K562 (cell line): ENCODE data around the gene TEX54. TPM values are rescaled to one million over a fixed set of nuclear protein-coding genes. Genes with fewer than 3 reads are reported as not detected.
A peak's percentile ranks its signal among the peaks of the same experiment; 100 is the strongest.

Source experiments
- ETS2 ChIP-seq: IDR thresholded peaks from 2 replicates; pipeline ENCODE4 v1.6.1; 2016; ENCODE audit warnings: borderline replicate concordance, missing genetic modification characterization, mild to moderate bottlenecking, moderate library complexity, missing compliant biosample characterization; ENCODE audit not compliant: poor library complexity, severe bottlenecking
- HNRNPH1 ChIP-seq: fragments of 200-400 bp; formaldehyde crosslinking; optimal IDR thresholded peaks from 2 replicates; pipeline ENCODE3; 2017; ENCODE audit warnings: low read depth, mild to moderate bottlenecking, low read length, moderate library complexity
- NEUROD1 ChIP-seq: fragments of 150-350 bp; IDR thresholded peaks from 2 replicates; pipeline ENCODE4 v1.6.1; 2014; ENCODE audit warnings: borderline replicate concordance, low read length, low read depth; ENCODE audit not compliant: partially characterized antibody
- POLR2H ChIP-seq: IDR thresholded peaks from 2 replicates; pipeline ENCODE4 v1.6.1; 2016; ENCODE audit warnings: missing genetic modification characterization, low read depth, mild to moderate bottlenecking, control low read depth, missing compliant biosample characterization, moderate library complexity
- TBL1XR1 ChIP-seq, 2 experiments: IDR thresholded peaks; 2 replicates each; pipeline ENCODE4 v1.6.1; 2012; ENCODE audit warnings: improper control_type of control experiment in 2 of 2, low read length in 2 of 2, mild to moderate bottlenecking in 1 of 2
- ZNF133 ChIP-seq: fragments of 250-450 bp; sonication (Bioruptor Pico); IDR thresholded peaks from 2 replicates; pipeline ENCODE4 v1.4.0; 2020; ENCODE audit warnings: mild to moderate bottlenecking
- ZNF263 ChIP-seq: sonication (generic); formaldehyde crosslinking; IDR thresholded peaks from 2 replicates; pipeline ENCODE4 v1.8.0; 2022; ENCODE audit warnings: mild to moderate bottlenecking, missing genetic modification reagents, borderline replicate concordance
- ZNF311 ChIP-seq: fragments of 250-450 bp; sonication (Bioruptor Pico); IDR thresholded peaks from 2 replicates; pipeline ENCODE4 v1.4.0; 2020; ENCODE audit warnings: mild to moderate bottlenecking, moderate library complexity
- ZNF778 ChIP-seq: fragments of 450-650 bp; formaldehyde crosslinking; IDR thresholded peaks from 2 replicates; pipeline ENCODE4 v1.4.0; 2020; ENCODE audit warnings: mild to moderate bottlenecking, moderate library complexity
- polyA plus RNA-seq, 8 experiments: library from polyadenylated mRNA; depleted of rRNA in 4 of 8; stranded (reverse) in 5 of 8; unstranded in 3 of 8; fragments of >200 nt; fragmentation: Nextera tagmentation in 2 of 8; fragmentation: Illumina TruSeq in 1 of 8; extraction: Ambion mirVana in 2 of 8; extraction: Trizol in 1 of 8; gene quantifications; 2 replicates each; pipeline versions ENCODE4 v1.2.1 to v1.2.3, GENCODE V29; 2011 to 2014; ENCODE audit warnings: inconsistent platforms in 1 of 8, missing spikeins in 1 of 8
- total RNA-seq, 7 experiments: library from RNA; depleted of rRNA in 6 of 7; stranded (reverse); fragments of >200 nt in 6 of 7; fragmentation: Illumina TruSeq in 2 of 7; extraction: Trizol in 2 of 7; gene quantifications; 2 replicates each; pipeline versions ENCODE4 v1.2.1 to v1.2.3, GENCODE V29; 2011 to 2021; ENCODE audit warnings: low replicate concordance in 1 of 7
- TF ChIP-seq, protein P1 (sequence below): fragments of 250-450 bp; sonication (Bioruptor Pico); IDR thresholded peaks from 2 replicates; pipeline ENCODE4 v1.5.0; 2020; ENCODE audit warnings: mild to moderate bottlenecking
- TF ChIP-seq, protein P2 (sequence below): fragments of 250-450 bp; sonication (Bioruptor Pico); IDR thresholded peaks from 2 replicates; pipeline ENCODE4 v1.5.0; 2021
- TF ChIP-seq, protein P3 (sequence below), 2 experiments: IDR thresholded peaks; 2 replicates each; pipeline ENCODE4 v1.6.1; 2011; ENCODE audit warnings: borderline replicate concordance in 1 of 2, control low read depth in 1 of 2, low read depth in 1 of 2, low read length in 1 of 2, mild to moderate bottlenecking in 1 of 2, mixed read lengths in 1 of 2, moderate library complexity in 1 of 2; ENCODE audit not compliant: insufficient read depth in 1 of 2, insufficient read length in 1 of 2, poor library complexity in 1 of 2, severe bottlenecking in 1 of 2; ENCODE audit errors: extremely low read depth in 1 of 2
- TF ChIP-seq, protein P4 (sequence below), 2 experiments: fragments of 200-800 bp in 1 of 2; sonication (Bioruptor generic) in 1 of 2; sonication (generic) in 1 of 2; formaldehyde crosslinking in 1 of 2; IDR thresholded peaks in 1 of 2; conservative IDR thresholded peaks in 1 of 2; 2 replicates each; pipeline versions ENCODE4 v1.5.0 to v1.6.1; 2016 to 2020; ENCODE audit warnings: missing compliant biosample characterization in 1 of 2, missing genetic modification characterization in 1 of 2, missing genetic modification reagents in 1 of 2
- TF ChIP-seq, protein P5 (sequence below): IDR thresholded peaks from 2 replicates; pipeline ENCODE4 v1.6.1; 2011; ENCODE audit warnings: borderline replicate concordance, low read depth, mild to moderate bottlenecking, moderate library complexity, low read length; ENCODE audit not compliant: insufficient read depth, poor library complexity, severe bottlenecking
- TF ChIP-seq, protein P6 (sequence below): fragments of 250-450 bp; sonication (Bioruptor Pico); IDR thresholded peaks from 2 replicates; pipeline ENCODE4 v1.4.0; 2020

The TEX54 gene
- total and polyA plus RNA-seq, 9 of the 15 experiments (the other 6 are each of a cell fraction or from before 2014, with no cell fraction given), result not detected

DNA sequence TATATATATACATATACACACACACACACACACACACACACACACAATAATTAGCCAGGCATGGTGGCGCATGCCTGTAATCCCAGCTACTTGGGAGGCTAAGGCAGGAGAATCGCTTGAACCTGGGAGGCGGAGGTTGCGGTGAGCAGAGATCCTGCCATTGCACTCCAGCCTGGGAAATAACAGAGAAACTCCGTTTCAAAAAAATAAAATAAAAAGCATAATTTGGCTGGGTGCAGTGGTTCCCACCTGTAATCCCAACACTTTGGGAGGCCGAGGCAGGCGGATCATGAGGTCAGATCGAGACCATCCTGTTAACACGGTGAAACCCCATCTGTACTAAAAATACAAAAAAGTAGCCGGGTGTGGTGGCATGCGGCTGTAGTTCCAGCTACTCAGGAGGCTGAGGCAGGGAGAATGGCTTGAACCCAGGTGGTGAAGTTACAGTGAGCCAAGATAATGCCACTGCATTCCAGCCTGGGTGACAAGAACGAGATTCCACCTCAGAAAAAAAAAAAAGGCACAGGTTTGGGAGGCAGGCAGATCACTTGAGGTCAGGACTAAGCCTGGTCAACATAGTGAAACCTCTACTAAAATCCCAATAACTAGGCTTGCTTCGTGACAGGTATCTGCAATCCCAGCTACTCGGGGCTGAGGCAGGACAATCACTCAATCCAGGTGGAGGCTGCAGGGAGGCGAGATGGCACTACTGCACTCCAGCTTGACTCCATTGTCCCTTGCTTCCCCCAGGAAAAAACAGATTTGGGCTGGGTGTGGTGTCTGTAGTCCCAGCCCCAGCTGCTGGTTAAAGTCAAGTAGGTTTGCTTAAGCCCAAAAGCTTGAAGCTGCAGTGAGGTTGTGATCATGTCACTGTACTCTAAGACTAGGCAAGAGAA is 18.5 kb upstream of the TEX54 start (continued):
- TF ChIP-seq HNRNPH1 (no peak), ZNF133 (no peak), POLR2H (tag) (peak; percentile 50; the same call in 1 of the 2 replicates), ZNF263 (no peak; the same call in 1 of the 2 replicates), ZNF311 (CRISPR knock-in tag) (no peak), TBL1XR1 (IDR thresholded peaks at IDR 0.05; ENCODE audit: low read length in 2 of 2) (peak in 1 of 2 experiments; percentile 94; a peak in 1 of 4 replicates), NEUROD1 (no peak), ETS2 (no peak), ZNF778 (CRISPR knock-in tag) (no peak)
- TF ChIP-seq, protein P1, sequence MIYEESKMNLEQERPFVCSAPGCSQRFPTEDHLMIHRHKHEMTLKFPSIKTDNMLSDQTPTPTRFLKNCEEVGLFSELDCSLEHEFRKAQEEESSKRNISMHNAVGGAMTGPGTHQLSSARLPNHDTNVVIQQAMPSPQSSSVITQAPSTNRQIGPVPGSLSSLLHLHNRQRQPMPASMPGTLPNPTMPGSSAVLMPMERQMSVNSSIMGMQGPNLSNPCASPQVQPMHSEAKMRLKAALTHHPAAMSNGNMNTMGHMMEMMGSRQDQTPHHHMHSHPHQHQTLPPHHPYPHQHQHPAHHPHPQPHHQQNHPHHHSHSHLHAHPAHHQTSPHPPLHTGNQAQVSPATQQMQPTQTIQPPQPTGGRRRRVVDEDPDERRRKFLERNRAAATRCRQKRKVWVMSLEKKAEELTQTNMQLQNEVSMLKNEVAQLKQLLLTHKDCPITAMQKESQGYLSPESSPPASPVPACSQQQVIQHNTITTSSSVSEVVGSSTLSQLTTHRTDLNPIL (CRISPR knock-in tag), result no peak
- TF ChIP-seq, protein P2, sequence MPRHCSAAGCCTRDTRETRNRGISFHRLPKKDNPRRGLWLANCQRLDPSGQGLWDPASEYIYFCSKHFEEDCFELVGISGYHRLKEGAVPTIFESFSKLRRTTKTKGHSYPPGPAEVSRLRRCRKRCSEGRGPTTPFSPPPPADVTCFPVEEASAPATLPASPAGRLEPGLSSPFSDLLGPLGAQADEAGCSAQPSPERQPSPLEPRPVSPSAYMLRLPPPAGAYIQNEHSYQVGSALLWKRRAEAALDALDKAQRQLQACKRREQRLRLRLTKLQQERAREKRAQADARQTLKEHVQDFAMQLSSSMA (CRISPR knock-in tag), result no peak
- TF ChIP-seq, protein P3, sequence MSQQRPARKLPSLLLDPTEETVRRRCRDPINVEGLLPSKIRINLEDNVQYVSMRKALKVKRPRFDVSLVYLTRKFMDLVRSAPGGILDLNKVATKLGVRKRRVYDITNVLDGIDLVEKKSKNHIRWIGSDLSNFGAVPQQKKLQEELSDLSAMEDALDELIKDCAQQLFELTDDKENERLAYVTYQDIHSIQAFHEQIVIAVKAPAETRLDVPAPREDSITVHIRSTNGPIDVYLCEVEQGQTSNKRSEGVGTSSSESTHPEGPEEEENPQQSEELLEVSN (IDR thresholded peaks at IDR 0.05; ENCODE audit: borderline replicate concordance in 1 of 2, extremely low read depth in 1 of 2, insufficient read depth in 1 of 2, insufficient read length in 1 of 2, low read depth in 1 of 2, low read length in 1 of 2, poor library complexity in 1 of 2, severe bottlenecking in 1 of 2), result no peak
- TF ChIP-seq, protein P4, sequence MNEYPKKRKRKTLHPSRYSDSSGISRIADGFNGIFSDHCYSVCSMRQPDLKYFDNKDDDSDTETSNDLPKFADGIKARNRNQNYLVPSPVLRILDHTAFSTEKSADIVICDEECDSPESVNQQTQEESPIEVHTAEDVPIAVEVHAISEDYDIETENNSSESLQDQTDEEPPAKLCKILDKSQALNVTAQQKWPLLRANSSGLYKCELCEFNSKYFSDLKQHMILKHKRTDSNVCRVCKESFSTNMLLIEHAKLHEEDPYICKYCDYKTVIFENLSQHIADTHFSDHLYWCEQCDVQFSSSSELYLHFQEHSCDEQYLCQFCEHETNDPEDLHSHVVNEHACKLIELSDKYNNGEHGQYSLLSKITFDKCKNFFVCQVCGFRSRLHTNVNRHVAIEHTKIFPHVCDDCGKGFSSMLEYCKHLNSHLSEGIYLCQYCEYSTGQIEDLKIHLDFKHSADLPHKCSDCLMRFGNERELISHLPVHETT (CRISPR knock-in tag; conservative IDR thresholded peaks at IDR 0.05 in 1 of 2, IDR thresholded peaks at IDR 0.05 in 1 of 2), result no peak
- TF ChIP-seq, protein P5, sequence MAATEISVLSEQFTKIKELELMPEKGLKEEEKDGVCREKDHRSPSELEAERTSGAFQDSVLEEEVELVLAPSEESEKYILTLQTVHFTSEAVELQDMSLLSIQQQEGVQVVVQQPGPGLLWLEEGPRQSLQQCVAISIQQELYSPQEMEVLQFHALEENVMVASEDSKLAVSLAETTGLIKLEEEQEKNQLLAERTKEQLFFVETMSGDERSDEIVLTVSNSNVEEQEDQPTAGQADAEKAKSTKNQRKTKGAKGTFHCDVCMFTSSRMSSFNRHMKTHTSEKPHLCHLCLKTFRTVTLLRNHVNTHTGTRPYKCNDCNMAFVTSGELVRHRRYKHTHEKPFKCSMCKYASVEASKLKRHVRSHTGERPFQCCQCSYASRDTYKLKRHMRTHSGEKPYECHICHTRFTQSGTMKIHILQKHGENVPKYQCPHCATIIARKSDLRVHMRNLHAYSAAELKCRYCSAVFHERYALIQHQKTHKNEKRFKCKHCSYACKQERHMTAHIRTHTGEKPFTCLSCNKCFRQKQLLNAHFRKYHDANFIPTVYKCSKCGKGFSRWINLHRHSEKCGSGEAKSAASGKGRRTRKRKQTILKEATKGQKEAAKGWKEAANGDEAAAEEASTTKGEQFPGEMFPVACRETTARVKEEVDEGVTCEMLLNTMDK, result no peak
- TF ChIP-seq, protein P6, sequence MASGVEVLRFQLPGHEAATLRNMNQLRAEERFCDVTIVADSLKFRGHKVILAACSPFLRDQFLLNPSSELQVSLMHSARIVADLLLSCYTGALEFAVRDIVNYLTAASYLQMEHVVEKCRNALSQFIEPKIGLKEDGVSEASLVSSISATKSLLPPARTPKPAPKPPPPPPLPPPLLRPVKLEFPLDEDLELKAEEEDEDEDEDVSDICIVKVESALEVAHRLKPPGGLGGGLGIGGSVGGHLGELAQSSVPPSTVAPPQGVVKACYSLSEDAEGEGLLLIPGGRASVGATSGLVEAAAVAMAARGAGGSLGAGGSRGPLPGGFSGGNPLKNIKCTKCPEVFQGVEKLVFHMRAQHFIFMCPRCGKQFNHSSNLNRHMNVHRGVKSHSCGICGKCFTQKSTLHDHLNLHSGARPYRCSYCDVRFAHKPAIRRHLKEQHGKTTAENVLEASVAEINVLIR (CRISPR knock-in tag), result no peak
